DMS53 treated with DMSO at 0.1 percent for 48 hours (cell line): ENCODE measurements around the gene CNTNAP2.

Experiments
- DNase-seq: peaks from one replicate; lab custom pipeline; 2025; ENCODE audit not compliant: unreplicated experiment; lab: John Stamatoyannopoulos, UW

The CNTNAP2 gene

DNA sequence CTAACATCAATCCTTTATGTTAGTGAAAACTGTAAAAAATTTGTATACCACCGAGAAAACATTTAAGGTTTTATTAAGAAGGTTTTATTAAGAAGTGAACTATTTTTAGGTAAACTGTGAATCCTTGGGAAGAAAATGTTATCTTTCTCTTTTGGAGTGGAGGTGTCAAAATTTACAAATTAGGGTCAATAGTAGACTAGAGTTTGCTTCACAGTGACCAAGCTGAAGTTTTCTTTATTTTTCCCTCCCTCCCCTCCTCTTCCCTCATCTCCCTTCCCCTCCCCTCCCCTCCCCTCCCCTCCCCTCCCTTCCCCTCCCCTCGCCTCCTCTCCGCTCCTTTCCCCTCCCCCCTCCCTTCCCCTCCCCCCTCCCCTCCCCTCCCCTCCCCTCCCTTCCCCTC lies 168.8 kb downstream of the CNTNAP2 start:
- DNase-seq: no peak

DNA sequence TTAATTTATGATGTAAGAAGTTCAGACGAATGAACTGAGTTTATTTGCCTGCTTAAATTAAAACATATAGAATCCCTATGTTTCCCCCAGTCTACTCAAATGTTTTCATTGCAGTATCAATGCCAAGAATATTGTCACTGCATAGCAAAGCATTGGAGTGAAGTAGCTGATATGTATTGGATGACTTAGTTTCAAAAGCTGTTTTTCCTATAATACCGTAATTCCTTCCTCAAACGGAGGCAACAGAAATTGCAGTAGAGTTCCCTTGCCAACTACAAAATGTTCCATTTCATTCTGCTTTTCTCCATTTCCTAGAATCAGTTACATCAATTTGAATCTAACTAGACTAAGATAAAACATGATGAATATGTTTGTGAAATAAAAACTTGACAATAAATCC lies 174.1 kb downstream of the CNTNAP2 start:
- no peak for DNase-seq

DNA sequence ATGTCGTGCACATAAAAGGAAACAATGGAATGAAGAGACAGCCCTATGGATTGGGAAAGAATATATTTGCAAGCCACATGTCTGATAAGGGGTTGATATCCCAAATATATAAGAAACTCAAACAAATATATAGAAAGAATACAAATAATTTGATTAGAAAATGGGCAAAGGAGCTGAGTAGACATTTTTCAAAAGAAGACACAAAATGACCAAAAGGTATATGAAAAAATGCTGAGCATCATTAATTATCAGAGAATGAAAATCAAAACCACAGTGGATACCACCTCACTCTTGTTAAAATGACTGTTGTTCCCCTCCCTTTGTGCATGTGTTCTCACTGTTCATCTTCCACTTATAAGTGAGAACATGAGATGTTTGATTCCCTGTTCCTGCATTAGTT lies 175.3 kb downstream of the CNTNAP2 start:
- no peak for DNase-seq

DNA sequence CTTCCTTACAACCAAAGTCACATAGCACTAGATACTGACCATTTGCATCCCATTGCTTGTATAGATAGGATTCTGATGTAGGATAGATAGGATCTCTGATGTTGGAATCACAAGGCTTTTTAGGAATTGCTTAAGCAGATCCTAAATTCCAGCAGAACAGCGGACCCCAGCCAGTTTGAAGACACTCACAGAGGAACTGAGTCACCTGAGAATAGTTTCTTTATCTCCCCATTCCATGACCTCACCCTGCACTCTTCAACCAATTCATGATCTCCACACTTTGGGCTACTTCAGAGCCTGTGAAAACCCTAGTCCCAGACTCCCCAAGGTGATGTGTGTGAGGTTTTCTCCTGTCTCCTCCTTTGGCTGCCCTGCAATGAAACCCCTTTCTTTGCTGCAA lies 179.4 kb downstream of the CNTNAP2 start:
- no peak for DNase-seq

DNA sequence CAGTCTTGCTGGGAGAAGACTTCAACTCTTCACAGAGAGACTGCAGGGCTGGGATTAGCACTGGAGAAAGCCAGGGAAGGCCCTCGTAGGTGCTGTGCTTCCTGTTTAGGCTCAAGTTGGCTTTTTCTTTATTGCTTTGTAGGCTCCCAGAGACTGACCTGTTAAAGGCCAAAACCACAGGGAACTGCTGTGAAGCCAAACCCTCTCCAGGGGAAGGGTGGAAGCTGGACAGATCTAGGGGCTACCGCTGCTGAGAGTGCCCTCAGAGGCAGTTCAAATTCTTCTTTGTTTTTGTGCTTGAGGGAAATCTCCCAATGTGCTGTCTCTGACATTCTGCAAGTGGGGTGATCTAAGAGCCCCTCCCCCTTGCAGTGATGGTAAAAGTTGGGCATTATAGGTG lies 198.4 kb downstream of the CNTNAP2 start:
- DNase-seq: no peak

DNA sequence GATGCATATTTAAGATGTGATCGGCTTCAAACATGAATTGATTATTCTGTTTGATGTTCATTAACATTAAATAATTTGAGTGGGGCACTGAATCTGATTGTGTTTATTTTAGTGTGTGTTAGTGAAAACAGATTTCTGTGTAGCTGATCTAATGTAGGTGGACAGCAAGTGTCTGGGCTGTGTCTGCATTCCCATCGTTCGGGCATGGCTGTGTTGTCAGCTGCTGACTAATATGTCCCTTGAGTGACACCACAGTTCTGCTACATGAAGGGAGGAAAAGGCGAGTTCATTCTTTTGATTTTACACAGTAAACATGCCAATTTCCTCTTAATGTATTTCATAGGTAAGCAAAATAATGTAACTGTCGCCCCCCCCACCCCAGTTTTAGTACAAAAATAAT lies 203.0 kb downstream of the CNTNAP2 start:
- no peak for DNase-seq

DNA sequence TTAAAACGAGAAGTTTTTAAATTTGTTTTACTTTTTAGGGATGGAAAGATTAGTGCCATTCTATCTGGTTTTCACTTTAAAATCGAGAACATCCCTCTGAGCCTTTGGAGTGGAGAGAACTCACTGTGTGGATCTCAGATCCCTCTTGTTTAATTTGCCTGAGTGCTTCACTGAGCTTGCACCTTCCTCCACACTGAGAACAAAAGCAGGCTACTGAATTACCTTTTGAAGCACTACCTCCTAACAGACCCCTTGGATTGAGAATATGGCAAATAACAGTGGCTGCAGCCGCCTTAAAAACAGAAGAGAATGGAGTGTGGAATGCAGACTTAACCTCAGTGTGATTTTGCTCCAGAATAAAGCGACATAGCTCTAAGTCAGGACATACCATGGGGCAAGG lies 204.7 kb downstream of the CNTNAP2 start:
- no peak for DNase-seq

DNA sequence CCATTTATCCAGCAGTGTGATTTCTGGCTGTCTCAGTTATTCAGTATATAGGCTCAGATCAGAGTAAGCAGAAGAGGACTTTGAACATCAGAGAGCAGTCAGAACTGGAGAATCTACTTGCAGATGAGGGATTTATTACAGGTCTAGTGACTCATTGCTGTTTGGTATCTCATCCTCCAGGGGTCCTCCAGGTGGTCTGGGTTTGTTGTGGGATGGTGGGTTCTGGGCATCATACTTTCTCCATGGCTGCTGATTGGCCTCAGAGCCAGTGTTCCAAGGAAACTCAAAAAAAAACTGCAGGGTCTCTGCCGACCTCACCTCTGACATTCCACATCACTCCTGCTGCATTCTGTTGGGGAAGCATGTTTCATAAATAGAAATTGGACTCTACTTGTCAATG lies 214.8 kb downstream of the CNTNAP2 start:
- no peak for DNase-seq

DNA sequence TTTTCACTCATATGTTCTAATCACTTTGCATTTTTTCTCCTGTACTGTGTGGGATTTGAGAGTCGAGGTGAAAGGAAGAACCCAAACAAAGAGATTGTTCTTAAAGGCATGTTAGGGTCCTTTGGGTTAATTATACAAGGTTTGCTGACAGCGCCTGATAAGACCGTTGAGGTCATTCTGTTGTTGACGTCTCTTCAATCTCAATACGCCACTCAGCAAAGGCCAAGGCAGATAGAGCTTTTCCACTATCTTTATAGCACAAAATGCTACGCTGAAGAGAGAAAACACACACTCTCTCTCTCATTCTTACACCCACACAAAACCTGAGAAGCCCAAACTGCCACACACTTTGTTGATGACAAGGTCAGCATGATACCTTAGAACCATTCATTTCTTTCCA lies 228.7 kb downstream of the CNTNAP2 start:
- DNase-seq: no peak

DNA sequence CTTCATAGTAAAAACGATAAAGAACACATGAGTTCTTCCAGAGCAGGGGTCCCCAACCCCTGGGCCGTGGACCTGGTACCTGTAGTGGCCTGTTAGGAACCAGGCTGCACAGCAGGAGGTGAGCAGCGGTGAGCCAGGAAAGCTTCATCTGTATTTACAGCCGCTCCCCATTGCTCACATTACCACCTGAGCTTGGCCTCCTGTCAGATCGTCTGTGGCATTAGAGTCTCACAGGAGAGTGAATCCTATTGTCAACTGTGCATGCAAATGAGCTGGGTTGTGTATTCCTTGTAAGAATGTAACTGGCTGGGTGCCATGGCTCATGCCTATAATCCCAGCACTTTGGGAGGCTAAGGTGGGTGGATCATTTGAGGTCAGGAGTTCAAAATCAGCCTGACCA lies 229.5 kb downstream of the CNTNAP2 start:
- no peak for DNase-seq

DNA sequence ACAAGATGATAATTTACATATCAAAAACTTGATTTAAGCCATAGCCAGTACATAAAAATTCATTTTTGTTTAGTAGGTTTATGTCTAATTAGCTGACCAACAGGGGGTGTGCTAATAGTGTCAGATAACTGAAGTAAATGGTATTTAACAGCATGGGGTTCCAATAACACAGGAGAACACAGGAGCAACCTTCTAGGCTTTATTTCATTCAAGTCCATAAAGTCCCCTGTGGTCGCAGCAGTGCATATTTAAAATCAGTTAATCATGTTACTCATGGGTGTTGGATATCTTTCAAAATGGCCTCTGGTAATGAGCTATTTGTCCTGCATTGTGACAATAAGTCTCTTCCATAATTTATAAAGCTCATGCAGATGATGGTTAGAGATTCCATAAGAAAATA lies 238.6 kb downstream of the CNTNAP2 start:
- no peak for DNase-seq

DNA sequence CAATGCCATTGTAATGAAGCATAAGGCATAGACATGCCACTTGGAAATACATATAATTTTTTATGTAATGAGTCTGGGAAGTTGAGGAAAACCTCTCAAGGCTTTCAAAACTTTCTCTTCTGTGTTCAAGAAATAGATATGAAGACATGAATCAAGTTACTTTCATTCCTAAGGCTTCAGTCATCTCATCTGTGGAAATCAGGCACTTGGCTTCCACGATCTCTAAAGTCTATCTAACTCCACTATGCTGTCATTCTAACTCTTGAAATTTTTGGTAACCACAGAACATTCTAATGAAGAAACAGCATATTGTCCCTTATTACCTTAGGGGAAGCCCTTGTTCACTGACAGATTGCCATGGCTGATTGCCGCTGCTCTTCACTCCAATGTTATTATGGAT lies 242.6 kb downstream of the CNTNAP2 start:
- no peak for DNase-seq

DNA sequence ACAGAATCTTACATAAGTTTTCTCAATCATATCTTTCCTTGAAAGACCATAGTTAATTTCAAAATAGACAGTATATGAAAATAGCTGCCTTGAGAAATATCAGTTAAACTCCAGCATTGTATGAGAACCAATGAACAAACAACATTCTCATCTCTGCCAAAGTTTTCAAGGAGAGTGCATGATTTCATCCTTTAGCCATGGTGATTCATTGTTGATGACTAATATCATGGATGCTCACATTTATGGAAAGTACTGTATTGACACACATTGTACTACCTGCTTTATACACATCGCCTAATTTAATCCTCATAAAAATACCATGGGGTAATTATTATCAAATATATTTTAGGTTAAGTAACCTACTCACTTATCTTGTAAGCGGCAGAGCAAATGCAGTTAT lies 250.3 kb downstream of the CNTNAP2 start:
- peak; percentile 17 for DNase-seq

DNA sequence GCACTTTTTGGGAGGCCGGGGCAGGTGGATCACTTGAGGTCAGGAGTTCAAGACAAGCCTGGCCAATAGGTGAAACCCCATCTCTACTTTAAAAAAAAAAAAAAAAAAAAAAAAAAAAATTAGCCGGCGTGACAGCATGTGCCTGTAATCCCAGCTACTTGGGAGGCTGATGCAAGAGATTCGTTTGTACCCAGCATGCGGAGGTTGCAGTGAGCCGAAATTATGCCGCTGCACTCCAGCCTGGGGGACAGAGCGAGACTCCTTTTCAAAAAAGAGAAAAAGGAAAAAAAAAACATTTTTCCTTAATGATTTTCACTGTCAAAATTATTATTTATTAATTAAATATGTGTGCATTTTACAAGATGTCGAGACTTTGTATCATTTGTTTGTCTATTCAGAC lies 253.6 kb downstream of the CNTNAP2 start:
- DNase-seq: no peak

DNA sequence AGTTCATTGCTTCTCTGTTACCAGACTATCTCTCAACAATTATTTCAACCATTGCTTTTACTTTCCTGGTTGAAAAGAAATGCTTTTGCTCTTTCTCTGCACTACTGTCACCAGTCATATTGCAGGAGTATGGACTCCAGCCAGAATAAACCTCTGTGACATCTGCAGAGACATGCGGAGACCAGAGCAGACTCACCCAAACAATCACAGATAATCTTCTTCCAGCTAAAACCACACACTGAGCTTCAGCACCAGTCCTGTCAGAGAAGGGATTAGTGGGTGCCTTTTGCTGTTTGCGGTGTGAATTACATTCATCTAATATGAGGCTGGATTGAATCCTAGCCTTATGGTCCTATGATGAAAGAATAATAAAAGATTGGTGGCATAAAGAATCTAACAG lies 258.6 kb downstream of the CNTNAP2 start:
- DNase-seq: no peak

DNA sequence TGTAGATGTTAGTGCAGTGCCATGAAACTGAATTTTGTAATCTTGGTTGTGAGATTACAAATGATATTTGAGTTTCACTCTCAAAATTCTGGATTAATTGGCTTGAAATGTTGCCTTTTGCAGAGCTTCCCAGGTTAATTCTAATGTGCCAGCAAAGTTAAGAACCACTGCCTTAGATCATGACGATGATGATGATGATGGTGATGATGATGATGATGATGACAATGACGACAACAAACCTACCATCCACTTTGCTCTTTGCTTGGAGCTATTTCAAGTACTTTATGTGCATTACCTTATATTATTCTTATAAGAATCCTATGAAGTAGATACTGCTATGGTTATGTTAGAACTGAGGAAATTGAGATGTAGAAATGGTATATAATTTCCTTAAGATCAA lies 261.6 kb downstream of the CNTNAP2 start:
- no peak for DNase-seq

DNA sequence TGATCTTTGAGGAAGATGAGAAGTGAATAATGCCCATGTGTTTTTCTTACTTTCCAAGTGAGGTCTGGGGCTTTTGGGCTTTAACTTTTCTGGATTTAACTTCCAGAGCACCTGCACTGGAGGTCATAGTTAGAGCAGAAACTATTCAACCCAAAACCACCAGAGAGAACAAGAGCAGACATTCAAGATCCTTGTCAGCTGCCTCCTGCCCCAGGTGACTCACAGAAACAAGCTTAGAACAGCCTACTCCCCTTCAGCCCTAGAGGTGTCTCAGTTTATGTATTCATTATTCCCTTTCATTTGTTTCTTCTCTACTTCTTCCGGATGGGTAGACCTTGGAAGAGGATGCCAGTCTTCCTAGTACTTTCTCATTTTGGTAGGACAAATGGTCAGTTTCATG lies 270.5 kb downstream of the CNTNAP2 start:
- DNase-seq: no peak

DNA sequence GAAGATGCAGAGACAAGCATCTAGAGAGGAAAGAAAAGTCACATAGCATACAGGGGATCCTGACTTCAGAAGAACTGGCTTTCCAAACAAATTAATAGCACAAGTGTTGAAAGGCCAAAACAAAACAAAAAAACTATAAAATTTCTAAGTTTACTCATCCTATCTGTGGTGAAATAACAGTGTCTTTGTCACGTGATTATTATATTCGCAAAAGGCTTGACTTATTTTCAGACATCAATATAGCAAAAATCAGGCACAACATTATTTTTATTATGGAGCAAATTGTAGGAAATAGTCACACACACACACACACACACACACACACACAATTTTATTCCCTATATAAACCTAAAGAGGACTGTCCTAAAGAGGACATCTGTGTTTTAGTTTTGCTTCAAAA lies 272.3 kb downstream of the CNTNAP2 start:
- no peak for DNase-seq

DNA sequence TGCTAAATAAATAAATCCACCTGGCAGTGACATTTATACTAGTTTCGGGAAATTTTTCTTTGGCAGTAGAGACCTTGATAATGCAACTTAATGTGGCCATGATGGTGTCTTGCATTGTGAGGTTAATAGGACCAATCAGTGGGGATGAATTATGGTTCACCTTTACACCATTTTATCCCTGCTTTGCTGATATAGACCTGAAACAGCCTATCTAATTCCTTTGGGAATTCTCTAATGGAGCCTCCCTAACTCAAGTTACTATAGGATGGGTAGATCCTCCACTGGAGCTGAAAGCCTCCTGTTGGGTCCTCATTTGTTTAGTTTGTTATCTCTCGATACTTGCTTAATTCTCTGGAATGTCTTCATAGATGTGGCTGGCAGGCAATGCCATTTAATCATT lies 276.7 kb downstream of the CNTNAP2 start:
- DNase-seq: no peak

DNA sequence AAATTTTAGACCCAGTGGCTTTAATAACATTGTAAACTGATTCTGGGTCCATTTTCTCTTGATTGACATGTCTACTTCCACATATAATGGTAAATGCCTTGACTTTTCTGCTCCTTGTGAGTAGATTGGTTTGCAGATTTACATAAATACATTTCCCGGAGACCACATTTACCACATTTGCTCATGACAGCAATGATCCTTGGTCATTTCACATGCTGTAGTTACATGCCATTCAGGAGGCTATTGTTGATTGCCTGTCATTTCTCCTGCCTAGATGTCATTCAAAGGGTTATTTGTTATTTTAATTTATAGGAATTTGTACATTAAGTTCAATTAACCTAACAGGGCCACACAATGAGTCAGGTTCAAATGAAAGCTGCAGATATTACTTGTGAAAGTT lies 280.5 kb downstream of the CNTNAP2 start:
- DNase-seq: no peak

DNA sequence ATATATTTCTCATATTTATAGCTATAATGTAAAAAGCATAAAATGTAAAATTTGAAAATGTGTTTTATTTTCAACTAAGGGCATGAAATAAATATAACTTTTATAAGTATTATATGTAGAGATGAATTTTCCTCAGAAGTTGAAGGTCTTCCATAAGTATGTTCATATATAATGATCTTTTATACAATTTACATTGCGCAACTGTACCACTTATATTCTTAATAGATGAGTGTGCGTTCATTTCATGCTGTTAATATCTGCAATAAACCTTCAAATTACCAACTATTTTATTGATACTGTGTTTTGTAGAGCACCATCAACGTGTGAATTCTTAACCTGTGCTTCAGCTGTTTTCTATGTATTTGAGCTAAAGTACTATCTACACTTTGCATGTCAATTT lies 285.3 kb downstream of the CNTNAP2 start:
- no peak for DNase-seq

DNA sequence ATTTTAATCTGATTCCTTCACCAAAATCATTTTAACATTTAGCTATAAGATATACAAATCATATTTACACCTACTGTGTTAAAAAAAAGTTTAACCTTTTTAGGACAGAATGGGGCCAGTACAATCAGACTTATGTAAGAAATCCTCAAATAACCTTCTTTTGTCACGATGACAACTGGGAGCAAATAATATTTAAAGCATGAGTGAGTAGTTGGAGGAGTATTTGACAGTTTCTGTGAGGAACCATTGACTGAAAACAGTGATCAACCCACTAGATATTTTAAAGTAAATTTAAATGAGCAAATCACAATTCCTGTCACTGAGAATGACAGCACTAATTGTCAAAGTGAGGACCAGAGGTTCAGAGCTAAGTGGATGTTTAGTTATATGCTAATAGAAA lies 289.1 kb downstream of the CNTNAP2 start:
- DNase-seq: no peak

DNA sequence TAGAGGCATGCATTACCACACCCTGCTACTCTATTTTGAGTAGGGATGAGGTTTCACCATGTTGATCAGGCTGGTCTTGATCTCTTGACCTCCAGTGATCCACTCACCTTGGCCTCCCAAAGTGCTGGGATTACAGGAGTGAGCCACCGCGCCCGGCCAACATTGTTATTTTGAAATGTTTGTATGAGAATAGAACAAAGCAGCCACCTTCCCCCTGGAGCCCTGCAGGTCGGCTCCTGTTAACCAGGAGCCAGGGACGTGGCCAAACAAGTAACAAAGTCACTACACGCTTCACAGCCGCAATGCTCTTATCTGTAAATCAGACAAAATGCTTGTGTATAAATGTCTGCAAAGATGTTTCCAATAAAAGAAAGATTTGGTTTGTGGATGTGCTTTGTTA lies 295.4 kb downstream of the CNTNAP2 start:
- no peak for DNase-seq

DNA sequence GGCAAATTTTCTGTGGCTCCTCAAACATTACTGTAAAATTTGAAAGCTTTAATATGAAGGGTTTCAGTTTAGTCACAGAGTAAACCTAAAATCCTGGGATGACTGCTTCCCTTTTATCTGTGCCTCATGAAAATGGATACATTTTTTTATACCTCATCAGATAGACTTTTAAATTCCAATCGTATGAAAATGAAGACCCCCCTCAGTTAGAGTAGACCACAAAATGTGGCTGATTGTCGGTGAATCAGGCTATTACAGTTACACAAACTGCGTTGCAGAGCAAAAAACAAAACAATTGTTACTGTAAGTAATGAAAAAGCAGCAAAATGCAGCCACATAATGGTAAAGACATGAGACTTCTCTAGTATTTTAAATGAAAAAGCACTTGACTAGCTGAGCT lies 296.2 kb downstream of the CNTNAP2 start:
- no peak for DNase-seq
